Coronary artery (tissue), 2 donors: ENCODE measurements around the gene SLC2A6.

Source experiments
- DNase-seq: peaks from one replicate; pipeline ENCODE4 v3.0.0-alpha.2; 2017; ENCODE audit warnings: low spot score
- H3K27ac ChIP-seq, 2 donors: fragments of 200-600 bp; sonication (generic); one replicate each; pipeline ENCODE4 v1.5.1; 2016 to 2019
- H3K4me3 ChIP-seq: fragments of 200-600 bp; sonication (generic); 2 replicates; pipeline ENCODE4 v1.5.1; 2016; ENCODE audit warnings: mild to moderate bottlenecking, moderate library complexity
- CTCF ChIP-seq: fragments of 200-600 bp; sonication (generic); IDR thresholded peaks from one replicate; pipeline ENCODE4 v1.5.1; 2019; ENCODE audit warnings: antibody characterized with exemption

SLC2A6 gene

GRCh38 chr9:133421615-133422542 lies 57.0 kb downstream of the SLC2A6 start, which contains the start of gene ADAMTS13:
ADAMTS13 (plus strand) TSS chr9:133422367; CDS start chr9:133422444, 77 bp downstream.
- no peak within 1 kb of the TSS for H3K4me3 ChIP-seq
- H3K27ac ChIP-seq, result no peak within 1 kb of the TSS
- no peak for DNase-seq
- TF ChIP-seq CTCF, result no peak
